Chondrocyte (in vitro differentiated cells): Measurements from ENCODE around the gene SUMF1. TPM values are rescaled to one million over a fixed set of nuclear protein-coding genes. Genes with fewer than 3 reads are reported as not detected.

Experiments
- DNase-seq: peaks from one replicate; pipeline ENCODE4 v3.0.0; 2021; ENCODE audit warnings: mixed read lengths, low spot score
- H3K27ac Mint-ChIP-seq: one replicate; pipeline ENCODE4 v1.8.0; 2021; ENCODE audit warnings: mild to moderate bottlenecking, moderate library complexity, mixed read lengths; ENCODE audit not compliant: unreplicated experiment
- H3K27me3 Mint-ChIP-seq: 2 replicates; pipeline ENCODE4 v1.8.0; 2021; ENCODE audit warnings: low read depth, mixed read lengths
- H3K36me3 Mint-ChIP-seq: 2 replicates; pipeline ENCODE4 v1.8.0; 2021; ENCODE audit warnings: low read depth, mixed read lengths
- H3K4me1 Mint-ChIP-seq: 2 replicates; pipeline ENCODE4 v1.8.0; 2021; ENCODE audit warnings: low read depth, mild to moderate bottlenecking, mixed read lengths
- H3K4me3 Mint-ChIP-seq: one replicate; pipeline ENCODE4 v1.8.0; 2021; ENCODE audit warnings: mild to moderate bottlenecking, moderate library complexity, mixed read lengths; ENCODE audit not compliant: unreplicated experiment
- H3K9me3 Mint-ChIP-seq: 2 replicates; pipeline ENCODE4 v1.8.0; 2021; ENCODE audit warnings: low read depth, mixed read lengths
- total RNA-seq: library from RNA; stranded (reverse); gene quantifications from 3 replicates; pipeline ENCODE4 v1.2.1, GENCODE V29; 2021
- TF ChIP-seq, protein P1 (sequence below): fragments of 200-600 bp; sonication (generic); IDR thresholded peaks from 2 replicates; pipeline ENCODE4 v1.5.0; 2021; ENCODE audit warnings: antibody characterized with exemption, mild to moderate bottlenecking, moderate library complexity

The SUMF1 gene
- total RNA-seq, 1 donor from 2014 or later, result 33.0 TPM

GRCh38 chr3:4397466-4397865 is 69.6 kb downstream of the SUMF1 start:
- TF ChIP-seq, protein P1, sequence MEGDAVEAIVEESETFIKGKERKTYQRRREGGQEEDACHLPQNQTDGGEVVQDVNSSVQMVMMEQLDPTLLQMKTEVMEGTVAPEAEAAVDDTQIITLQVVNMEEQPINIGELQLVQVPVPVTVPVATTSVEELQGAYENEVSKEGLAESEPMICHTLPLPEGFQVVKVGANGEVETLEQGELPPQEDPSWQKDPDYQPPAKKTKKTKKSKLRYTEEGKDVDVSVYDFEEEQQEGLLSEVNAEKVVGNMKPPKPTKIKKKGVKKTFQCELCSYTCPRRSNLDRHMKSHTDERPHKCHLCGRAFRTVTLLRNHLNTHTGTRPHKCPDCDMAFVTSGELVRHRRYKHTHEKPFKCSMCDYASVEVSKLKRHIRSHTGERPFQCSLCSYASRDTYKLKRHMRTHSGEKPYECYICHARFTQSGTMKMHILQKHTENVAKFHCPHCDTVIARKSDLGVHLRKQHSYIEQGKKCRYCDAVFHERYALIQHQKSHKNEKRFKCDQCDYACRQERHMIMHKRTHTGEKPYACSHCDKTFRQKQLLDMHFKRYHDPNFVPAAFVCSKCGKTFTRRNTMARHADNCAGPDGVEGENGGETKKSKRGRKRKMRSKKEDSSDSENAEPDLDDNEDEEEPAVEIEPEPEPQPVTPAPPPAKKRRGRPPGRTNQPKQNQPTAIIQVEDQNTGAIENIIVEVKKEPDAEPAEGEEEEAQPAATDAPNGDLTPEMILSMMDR, result no peak
- no peak overlapping the region for H3K4me3 Mint-ChIP-seq
- no peak overlapping the region for H3K27ac Mint-ChIP-seq
- H3K9me3 Mint-ChIP-seq, result no peaks in the 10 kb centered on the region
- no peaks in the 10 kb centered on the region for H3K36me3 Mint-ChIP-seq
- H3K27me3 Mint-ChIP-seq, result no peaks in the 10 kb centered on the region
- peaks cover 19% of the 10 kb centered on the region for H3K4me1 Mint-ChIP-seq
- no peak for DNase-seq

DNA sequence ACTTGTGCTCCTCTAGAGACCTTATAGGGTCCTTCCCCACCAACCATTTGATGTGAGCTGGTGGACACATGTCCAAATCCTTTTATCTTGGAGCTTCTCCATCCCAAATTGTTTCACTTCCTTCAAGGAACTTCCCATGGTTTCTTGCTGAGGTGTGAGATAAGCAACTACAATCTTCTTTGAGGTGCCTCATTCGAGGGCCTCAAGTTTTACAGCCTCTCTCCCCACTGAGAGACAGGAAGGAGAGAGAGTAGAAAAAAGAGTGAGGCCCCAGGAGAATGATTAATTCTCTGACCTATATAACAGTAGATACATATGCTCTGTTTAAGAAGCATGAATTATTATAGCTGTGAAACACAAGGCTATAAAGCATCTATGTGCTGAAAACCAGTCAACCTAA is 70.5 kb downstream of the SUMF1 start:
- TF ChIP-seq, protein P1, result no peak
- Mint-ChIP-seq H3K4me1 (peaks cover 19% of the 10 kb centered on the region), H3K27me3 (no peaks in the 10 kb centered on the region), H3K36me3 (peaks cover 3% of the 10 kb centered on the region), H3K27ac (no peak overlapping the region), H3K4me3 (no peak overlapping the region), H3K9me3 (no peaks in the 10 kb centered on the region)
- DNase-seq, result no peak

DNA sequence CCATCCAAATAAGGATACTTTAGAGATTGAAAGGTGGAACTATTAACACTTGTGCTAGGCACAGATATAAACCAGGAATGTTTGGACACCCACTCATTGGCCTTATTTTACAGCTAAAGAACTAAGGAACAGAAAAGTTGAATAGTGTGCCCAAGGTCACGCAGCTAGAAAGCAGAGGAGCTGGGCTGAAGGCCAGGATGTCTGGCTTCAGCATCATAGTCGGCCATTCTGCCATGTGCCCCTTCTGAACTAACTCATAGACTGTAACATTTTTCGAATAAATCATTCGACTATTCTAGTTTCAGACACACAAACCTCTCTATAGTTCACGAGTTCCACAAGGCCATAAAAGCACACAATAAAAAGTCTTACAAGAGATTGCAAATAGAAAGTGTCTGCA is 71.1 kb downstream of the SUMF1 start:
- H3K36me3 Mint-ChIP-seq, result peaks cover 3% of the 10 kb centered on the region
- DNase-seq, result no peak
- H3K4me3 Mint-ChIP-seq, result no peak overlapping the region
- TF ChIP-seq, protein P1, result no peak
- peaks cover 19% of the 10 kb centered on the region for H3K4me1 Mint-ChIP-seq
- peaks cover 3% of the 10 kb centered on the region for H3K9me3 Mint-ChIP-seq
- H3K27me3 Mint-ChIP-seq, result no peaks in the 10 kb centered on the region
- H3K27ac Mint-ChIP-seq, result no peak overlapping the region

GRCh38 chr3:4395448-4395847 is 71.6 kb downstream of the SUMF1 start:
- Mint-ChIP-seq H3K9me3 (peaks cover 4% of the 10 kb centered on the region), H3K36me3 (peaks cover 3% of the 10 kb centered on the region), H3K4me1 (peaks cover 19% of the 10 kb centered on the region), H3K27ac (no peak overlapping the region), H3K4me3 (no peak overlapping the region), H3K27me3 (no peaks in the 10 kb centered on the region)
- no peak for DNase-seq
- TF ChIP-seq, protein P1, result no peak

DNA sequence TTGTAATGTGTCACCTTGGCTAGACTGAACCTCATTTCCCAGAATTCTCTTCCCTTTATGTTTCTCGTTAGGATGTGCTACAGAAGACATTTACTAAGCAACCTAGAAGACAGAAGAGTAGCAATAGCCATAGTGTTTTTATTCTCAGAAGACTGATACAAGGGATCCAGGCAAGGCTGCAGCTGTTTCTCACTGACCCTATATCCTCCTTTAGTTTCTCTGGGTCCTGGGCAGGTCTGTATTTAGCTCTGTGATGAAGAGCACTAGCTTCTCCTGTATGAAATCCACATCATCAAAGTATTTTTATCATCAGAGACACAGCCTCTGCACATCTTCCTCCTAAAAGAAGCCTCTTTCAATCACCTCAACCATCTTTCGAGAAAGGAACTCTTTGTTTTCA is 72.5 kb downstream of the SUMF1 start:
- Mint-ChIP-seq H3K27me3 (no peaks in the 10 kb centered on the region), H3K4me1 (peaks cover 19% of the 10 kb centered on the region), H3K36me3 (peaks cover 3% of the 10 kb centered on the region), H3K9me3 (peaks cover 4% of the 10 kb centered on the region), H3K27ac (no peak overlapping the region), H3K4me3 (no peak overlapping the region)
- DNase-seq, result no peak
- TF ChIP-seq, protein P1, result no peak
